ENCODE results near the gene CSK.

CSK gene

DNA sequence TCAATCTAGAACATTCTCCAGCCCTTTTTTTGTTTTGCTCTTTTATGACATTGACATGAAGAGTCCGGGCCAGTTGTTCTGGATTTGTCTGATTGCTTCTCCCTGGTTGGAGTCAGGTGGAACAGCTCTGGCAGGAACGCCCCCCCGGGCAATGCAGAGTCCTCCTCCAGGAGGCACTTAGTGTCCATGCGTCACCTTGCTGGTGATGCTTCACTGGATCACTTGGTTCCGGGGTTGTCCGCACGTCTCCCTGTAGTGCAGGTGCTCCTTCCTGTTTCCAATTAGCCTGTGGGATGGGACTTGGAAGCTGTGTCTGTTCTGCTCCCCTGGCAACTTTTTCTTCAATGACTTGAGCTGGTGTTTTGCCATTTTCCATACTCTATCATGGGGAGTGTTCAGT is 9.8 kb downstream of the CSK start:
- Histone ChIP-seq H4K8ac (ENCODE audit: low read depth, low read length) (no peak overlapping the region), H3K36me3 (replicated peaks in 1 of 2; ENCODE audit: control insufficient read depth in 2 of 2, insufficient read depth in 2 of 2, low read length in 2 of 2) (peaks cover 3 to 15% of the 10 kb centered on the region in 2 donors), H3K79me1 (ENCODE audit: low read depth, low read length) (peaks cover 8% of the 10 kb centered on the region), H3K23ac (ENCODE audit: low read depth, low read length, poor library complexity) (no peak overlapping the region), H3K27ac (replicated peaks; ENCODE audit: low read length) (no peak overlapping the region), H3K4me3 (ENCODE audit: low read length in 2 of 2) (no peak overlapping the region), H3K4ac (ENCODE audit: low read length) (no peak overlapping the region), H2BK15ac (ENCODE audit: low read length) (no peak overlapping the region), H3K9me3 (replicated peaks in 1 of 2; ENCODE audit: control insufficient read depth in 2 of 2, insufficient read depth in 1 of 2, low read depth in 1 of 2, low read length in 2 of 2) (no peaks in the 10 kb centered on the region), H2BK12ac (ENCODE audit: low read length) (no peak overlapping the region), H3K14ac (ENCODE audit: low read length) (no peak overlapping the region), H3K9ac (ENCODE audit: low read depth, low read length, poor library complexity) (no peak overlapping the region), H3K4me2 (ENCODE audit: insufficient read depth, low read length, poor library complexity, severe bottlenecking) (no peak overlapping the region), H2BK120ac (ENCODE audit: low read depth, low read length) (no peak overlapping the region), H2AFZ (ENCODE audit: low read length) (no peak overlapping the region), H2BK5ac (ENCODE audit: low read length) (no peak overlapping the region), H4K91ac (ENCODE audit: low read depth, low read length, poor library complexity) (no peak overlapping the region), H3K18ac (ENCODE audit: low read length) (no peak overlapping the region), H3K27me3 (ENCODE audit: control insufficient read depth in 3 of 3, insufficient read depth in 3 of 3, low read depth in 1 of 3, low read length in 3 of 3) (no peaks in the 10 kb centered on the region), H3K4me1 (ENCODE audit: control insufficient read depth in 2 of 2, insufficient read depth in 1 of 2, low read depth in 1 of 2, low read length in 2 of 2) (peaks cover 11 to 20% of the 10 kb centered on the region in 2 donors), H2AK5ac (ENCODE audit: low read depth, low read length) (no peak overlapping the region)
- no peak for DNase-seq (ENCODE audit: low spot score)
- WGBS, 2 donors (ENCODE audit: extremely low coverage in 2 of 2, insufficient read length in 2 of 2, insufficient replicate concordance in 1 of 2): no CpG with 5 or more reads among the region's 7 CpGs

DNA sequence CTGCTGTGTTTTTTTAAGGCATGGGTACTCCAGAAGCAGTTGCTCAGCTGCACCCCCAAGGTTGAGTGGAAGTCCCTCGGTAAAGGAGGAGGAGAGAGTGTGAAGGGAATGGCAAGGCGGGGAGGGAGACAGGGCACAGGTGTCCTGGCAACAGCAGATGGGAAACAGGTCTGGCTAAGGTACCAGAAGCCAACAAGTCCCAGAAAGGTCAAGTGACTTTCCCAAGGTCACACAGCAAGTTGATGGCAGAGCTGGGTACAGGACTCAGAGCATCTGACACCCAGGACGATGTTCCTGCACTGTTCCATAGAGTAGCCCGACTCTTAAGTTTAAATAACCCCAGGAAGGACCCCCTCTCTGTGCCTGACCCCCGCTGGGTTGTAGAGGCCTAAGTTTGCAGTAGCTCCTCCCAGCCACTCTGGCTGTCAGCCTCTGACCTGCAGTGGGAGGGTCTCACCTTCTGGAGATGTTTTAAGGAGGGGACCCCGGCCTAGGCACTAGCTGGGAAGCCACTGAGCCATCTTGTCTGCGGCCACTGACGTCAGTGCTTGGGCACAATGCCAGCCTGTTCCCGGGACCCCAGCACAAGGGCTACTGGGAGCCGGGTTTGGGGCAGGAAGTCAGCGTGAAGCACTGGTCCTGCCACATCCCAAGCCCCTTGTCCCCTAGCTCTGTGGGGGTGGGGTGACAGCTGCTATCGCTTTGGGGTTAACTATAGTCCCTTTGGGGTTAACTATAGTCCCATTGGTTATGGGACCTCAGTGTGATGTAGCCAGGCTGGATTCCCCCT is 10.5 kb downstream of the CSK start:
- Histone ChIP-seq H3K27me3 (ENCODE audit: control insufficient read depth in 3 of 3, insufficient read depth in 3 of 3, low read depth in 1 of 3, low read length in 3 of 3) (no peaks in the 10 kb centered on the region), H3K79me1 (ENCODE audit: low read depth, low read length) (peaks cover 8% of the 10 kb centered on the region), H2BK5ac (ENCODE audit: low read length) (no peak overlapping the region), H3K9ac (ENCODE audit: low read depth, low read length, poor library complexity) (no peak overlapping the region), H4K91ac (ENCODE audit: low read depth, low read length, poor library complexity) (no peak overlapping the region), H3K4me1 (ENCODE audit: control insufficient read depth in 2 of 2, insufficient read depth in 1 of 2, low read depth in 1 of 2, low read length in 2 of 2) (peaks cover 11 to 19% of the 10 kb centered on the region in 2 donors), H3K4ac (ENCODE audit: low read length) (no peak overlapping the region), H3K4me3 (ENCODE audit: low read length in 2 of 2) (no peak overlapping the region), H3K36me3 (replicated peaks in 1 of 2; ENCODE audit: control insufficient read depth in 2 of 2, insufficient read depth in 2 of 2, low read length in 2 of 2) (peaks cover 3 to 15% of the 10 kb centered on the region in 2 donors), H3K14ac (ENCODE audit: low read length) (no peak overlapping the region), H3K9me3 (replicated peaks in 1 of 2; ENCODE audit: control insufficient read depth in 2 of 2, insufficient read depth in 1 of 2, low read depth in 1 of 2, low read length in 2 of 2) (no peaks in the 10 kb centered on the region), H2BK12ac (ENCODE audit: low read length) (no peak overlapping the region), H2BK120ac (ENCODE audit: low read depth, low read length) (no peak overlapping the region), H3K23ac (ENCODE audit: low read depth, low read length, poor library complexity) (no peak overlapping the region), H4K8ac (ENCODE audit: low read depth, low read length) (no peak overlapping the region), H3K4me2 (ENCODE audit: insufficient read depth, low read length, poor library complexity, severe bottlenecking) (no peak overlapping the region), H3K18ac (ENCODE audit: low read length) (no peak overlapping the region), H2BK15ac (ENCODE audit: low read length) (no peak overlapping the region), H2AFZ (ENCODE audit: low read length) (no peak overlapping the region), H2AK5ac (ENCODE audit: low read depth, low read length) (no peak overlapping the region), H3K27ac (replicated peaks; ENCODE audit: low read length) (no peak overlapping the region)
- DNase-seq (ENCODE audit: low spot score): no peak
- WGBS, 2 donors (ENCODE audit: extremely low coverage in 2 of 2, insufficient read length in 2 of 2, insufficient replicate concordance in 1 of 2): no CpG with 5 or more reads among the region's 12 CpGs

DNA sequence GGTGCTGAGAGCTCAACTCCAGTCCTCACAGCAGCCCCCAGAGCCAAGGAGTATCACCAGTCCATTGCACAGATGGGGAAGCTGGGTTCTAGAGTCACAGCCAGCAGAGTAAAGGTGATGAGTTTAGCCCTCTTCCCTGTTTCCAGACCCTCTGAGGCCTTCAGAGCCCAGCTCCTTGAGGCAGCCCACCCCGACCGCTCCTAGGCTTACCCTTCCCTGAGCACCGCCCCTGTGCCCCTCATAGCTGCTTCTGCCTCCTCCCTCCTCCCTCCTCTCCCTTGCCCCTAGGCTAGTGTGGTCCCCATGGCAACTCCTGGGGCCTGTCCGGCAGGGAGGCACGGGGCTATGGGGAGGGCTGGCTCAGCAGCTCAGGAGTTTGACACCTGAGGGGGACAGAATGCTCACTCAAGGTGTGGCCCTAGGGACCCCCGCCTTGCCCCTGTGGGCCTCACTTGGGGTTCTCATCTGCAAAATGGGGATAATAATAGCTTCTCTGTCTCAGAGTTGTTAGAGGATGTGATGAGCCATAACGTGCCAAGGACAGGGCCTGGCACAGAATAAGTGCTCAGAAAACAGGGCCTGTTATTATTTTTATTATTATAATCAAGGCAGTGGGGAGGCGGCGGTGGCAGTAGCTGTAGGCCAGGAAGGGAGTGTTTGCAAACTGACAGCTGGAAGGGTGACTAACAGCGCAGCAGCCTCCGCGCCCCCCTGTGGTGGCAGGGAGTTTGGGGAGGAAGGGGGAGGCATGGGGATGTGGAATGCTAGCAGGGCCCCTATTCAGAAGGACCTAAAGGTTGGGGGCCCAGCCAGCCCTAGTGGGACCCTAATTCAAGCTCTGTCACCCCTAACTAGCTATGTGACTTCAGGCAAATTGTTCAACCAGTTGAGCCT is 11.5 kb downstream of the CSK start:
- no peak for DNase-seq (ENCODE audit: low spot score)
- Histone ChIP-seq H3K27me3 (ENCODE audit: control insufficient read depth in 3 of 3, insufficient read depth in 3 of 3, low read depth in 1 of 3, low read length in 3 of 3) (no peaks in the 10 kb centered on the region), H3K79me1 (ENCODE audit: low read depth, low read length) (peaks cover 12% of the 10 kb centered on the region), H3K9me3 (replicated peaks in 1 of 2; ENCODE audit: control insufficient read depth in 2 of 2, insufficient read depth in 1 of 2, low read depth in 1 of 2, low read length in 2 of 2) (no peaks in the 10 kb centered on the region), H2BK120ac (ENCODE audit: low read depth, low read length) (no peak overlapping the region), H3K4ac (ENCODE audit: low read length) (no peak overlapping the region), H3K18ac (ENCODE audit: low read length) (peak overlapping the region; percentile 65), H3K9ac (ENCODE audit: low read depth, low read length, poor library complexity) (no peak overlapping the region), H2BK12ac (ENCODE audit: low read length) (no peak overlapping the region), H2BK15ac (ENCODE audit: low read length) (no peak overlapping the region), H3K36me3 (replicated peaks in 1 of 2; ENCODE audit: control insufficient read depth in 2 of 2, insufficient read depth in 2 of 2, low read length in 2 of 2) (peaks cover 6 to 18% of the 10 kb centered on the region in 2 donors), H3K4me1 (ENCODE audit: control insufficient read depth in 2 of 2, insufficient read depth in 1 of 2, low read depth in 1 of 2, low read length in 2 of 2) (peaks cover 11 to 19% of the 10 kb centered on the region in 2 donors), H2AFZ (ENCODE audit: low read length) (no peak overlapping the region), H3K14ac (ENCODE audit: low read length) (no peak overlapping the region), H2AK5ac (ENCODE audit: low read depth, low read length) (no peak overlapping the region), H3K4me3 (ENCODE audit: low read length in 2 of 2) (no peak overlapping the region), H3K4me2 (ENCODE audit: insufficient read depth, low read length, poor library complexity, severe bottlenecking) (no peak overlapping the region), H2BK5ac (ENCODE audit: low read length) (no peak overlapping the region), H3K27ac (replicated peaks; ENCODE audit: low read length) (no peak overlapping the region), H3K23ac (ENCODE audit: low read depth, low read length, poor library complexity) (no peak overlapping the region), H4K8ac (ENCODE audit: low read depth, low read length) (no peak overlapping the region), H4K91ac (ENCODE audit: low read depth, low read length, poor library complexity) (no peak overlapping the region)
- WGBS, 2 donors (ENCODE audit: extremely low coverage in 2 of 2, insufficient read length in 2 of 2, insufficient replicate concordance in 1 of 2): no CpG with 5 or more reads among the region's 12 CpGs
